Keratinocyte (primary cell): Measurements from ENCODE around the gene KIAA0408. TPM values are rescaled to one million over a fixed set of nuclear protein-coding genes. Genes with fewer than 3 reads are reported as not detected.

Experiments
- DNase-seq: peaks from one replicate; pipeline ENCODE4 v3.0.0-alpha.2; 2011; ENCODE audit warnings: low read depth, missing footprints, low spot score
- FAIRE-seq: peaks from 2 replicates; lab custom pipeline; 2011; peaks lifted over from hg19 to GRCh38; lab: Jason Lieb, UNC
- H2AFZ ChIP-seq: 2 replicates; pipeline ENCODE4 v1.6.0; 2012; ENCODE audit warnings: low read length, control low read depth, inconsistent platforms; ENCODE audit not compliant: control insufficient read depth
- H3K27ac ChIP-seq: 2 replicates; pipeline ENCODE4 v1.5.1; 2011; ENCODE audit warnings: low read length; ENCODE audit not compliant: control insufficient read depth, insufficient read depth
- H3K27me3 ChIP-seq: 3 replicates; pipeline ENCODE4 v1.6.0; 2011; ENCODE audit warnings: low read length; ENCODE audit not compliant: control insufficient read depth, insufficient read depth; ENCODE audit errors: extremely low read depth
- H3K36me3 ChIP-seq, 2 experiments: 2 replicates in 1 of 2; 3 replicates in 1 of 2; pipeline ENCODE4 v1.5.1; 2011; ENCODE audit warnings: low read length in 2 of 2, mild to moderate bottlenecking in 1 of 2; ENCODE audit not compliant: control insufficient read depth in 2 of 2, insufficient read depth in 2 of 2; ENCODE audit errors: extremely low read depth in 1 of 2
- H3K4me1 ChIP-seq: 3 replicates; pipeline ENCODE4 v1.5.1; 2011; ENCODE audit warnings: low read length; ENCODE audit not compliant: control insufficient read depth, insufficient read depth; ENCODE audit errors: extremely low read depth
- H3K4me2 ChIP-seq: 3 replicates; pipeline ENCODE4 v1.6.0; 2011; ENCODE audit warnings: low read depth, low read length; ENCODE audit not compliant: control insufficient read depth, insufficient read depth; ENCODE audit errors: extremely low read depth
- H3K4me3 ChIP-seq, 3 experiments: fragments of 200-600 bp in 1 of 3; sonication (generic) in 1 of 3; 2 replicates in 2 of 3; 3 replicates in 1 of 3; pipeline ENCODE4 v1.5.1; 2011 to 2016; ENCODE audit warnings: low read length in 3 of 3, mild to moderate bottlenecking in 3 of 3, control low read depth in 2 of 3, inconsistent platforms in 1 of 3, low read depth in 1 of 3, mixed read lengths in 1 of 3, mixed run types in 1 of 3, moderate library complexity in 1 of 3; ENCODE audit not compliant: control insufficient read depth in 2 of 3, insufficient read depth in 2 of 3; ENCODE audit errors: extremely low read depth in 1 of 3
- H3K79me2 ChIP-seq: 2 replicates; pipeline ENCODE4 v1.6.0; 2012; ENCODE audit warnings: low read length; ENCODE audit not compliant: control insufficient read depth, insufficient read depth
- H3K9ac ChIP-seq: 3 replicates; pipeline ENCODE4 v1.6.0; 2011; ENCODE audit warnings: low read length; ENCODE audit not compliant: control insufficient read depth, insufficient read depth; ENCODE audit errors: extremely low read depth
- H3K9me1 ChIP-seq: 3 replicates; pipeline ENCODE4 v1.6.0; 2011; ENCODE audit warnings: low read length; ENCODE audit not compliant: control insufficient read depth, insufficient read depth; ENCODE audit errors: extremely low read depth
- H3K9me3 ChIP-seq: 2 replicates; pipeline ENCODE4 v1.5.1; 2012; ENCODE audit warnings: low read depth, low read length; ENCODE audit not compliant: control insufficient read depth
- H4K20me1 ChIP-seq: 3 replicates; pipeline ENCODE4 v1.6.0; 2011; ENCODE audit warnings: low read length; ENCODE audit not compliant: control insufficient read depth, insufficient read depth; ENCODE audit errors: extremely low read depth
- EZH2 ChIP-seq: IDR thresholded peaks from one replicate; pipeline ENCODE4 v1.6.1; 2012; ENCODE audit warnings: inconsistent platforms, mild to moderate bottlenecking, low read length, moderate library complexity
- dilution Hi-C: fragments of 300-500 bp; cut with MboI; formaldehyde crosslinking; loops from one replicate; pipeline ENCODE4 v1.7.0; 2020; ENCODE audit warnings: low sequenced_read_pairs; ENCODE audit not compliant: extremely low pct_ligation_motif_present
- polyA plus RNA-seq, 5 experiments: library from polyadenylated mRNA; depleted of rRNA in 3 of 5; stranded (reverse) in 3 of 5; stranded (forward) in 1 of 5; unstranded in 1 of 5; fragments of >200 nt; gene quantifications; 1 replicate in 1 of 5; 2 replicates in 3 of 5; 3 replicates in 1 of 5; pipeline versions ENCODE4 v1.2.1 to v1.2.3, GENCODE V29; 2011 to 2012; ENCODE audit warnings: missing spikeins in 2 of 5, low read depth in 1 of 5, low replicate concordance in 1 of 5
- TF ChIP-seq, protein P1 (sequence below), 3 experiments: IDR thresholded peaks in 1 of 3; conservative IDR thresholded peaks in 1 of 3; optimal IDR thresholded peaks in 1 of 3; 2 replicates in 2 of 3; 3 replicates in 1 of 3; pipeline versions ENCODE3 to v1.5.1; 2011; ENCODE audit warnings: low read length in 3 of 3, mild to moderate bottlenecking in 3 of 3, moderate library complexity in 2 of 3, control low read depth in 1 of 3, inconsistent platforms in 1 of 3; ENCODE audit not compliant: insufficient read depth in 2 of 3; ENCODE audit errors: extremely low read depth in 1 of 3

The KIAA0408 gene
- polyA plus RNA-seq, 1 donor (not counting 4 experiments of a cell fraction or from before 2014, with no cell fraction given), result 0.12 TPM

DNA sequence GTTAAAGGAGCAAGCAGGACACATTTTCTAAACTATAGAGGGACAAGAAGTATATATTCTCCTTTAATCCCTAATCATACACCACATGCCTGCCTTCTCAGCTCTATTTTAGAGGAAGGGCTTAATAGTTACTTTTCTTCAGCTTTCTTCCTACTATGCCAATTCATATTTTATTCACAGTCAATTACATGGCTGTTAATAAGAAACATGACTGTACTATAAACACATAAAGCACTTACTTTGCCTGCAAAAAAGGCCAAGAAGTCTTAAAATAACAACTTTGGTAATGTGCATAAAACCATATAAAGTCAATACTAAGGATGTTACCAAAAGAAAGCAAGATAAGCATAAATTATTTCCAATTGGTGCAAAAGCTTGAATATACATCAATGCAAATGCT is 6.4 kb downstream of the KIAA0408 start:
- H3K4me2 ChIP-seq, result no peak overlapping the region
- no peaks in the 10 kb centered on the region for H3K4me1 ChIP-seq
- H3K9me3 ChIP-seq, result no peaks in the 10 kb centered on the region
- H3K4me3 ChIP-seq, result no peak overlapping the region
- H3K9me1 ChIP-seq, result no peaks in the 10 kb centered on the region
- no peak for DNase-seq
- no peak overlapping the region for H3K27ac ChIP-seq
- H4K20me1 ChIP-seq, result no peaks in the 10 kb centered on the region
- TF ChIP-seq, protein P1, sequence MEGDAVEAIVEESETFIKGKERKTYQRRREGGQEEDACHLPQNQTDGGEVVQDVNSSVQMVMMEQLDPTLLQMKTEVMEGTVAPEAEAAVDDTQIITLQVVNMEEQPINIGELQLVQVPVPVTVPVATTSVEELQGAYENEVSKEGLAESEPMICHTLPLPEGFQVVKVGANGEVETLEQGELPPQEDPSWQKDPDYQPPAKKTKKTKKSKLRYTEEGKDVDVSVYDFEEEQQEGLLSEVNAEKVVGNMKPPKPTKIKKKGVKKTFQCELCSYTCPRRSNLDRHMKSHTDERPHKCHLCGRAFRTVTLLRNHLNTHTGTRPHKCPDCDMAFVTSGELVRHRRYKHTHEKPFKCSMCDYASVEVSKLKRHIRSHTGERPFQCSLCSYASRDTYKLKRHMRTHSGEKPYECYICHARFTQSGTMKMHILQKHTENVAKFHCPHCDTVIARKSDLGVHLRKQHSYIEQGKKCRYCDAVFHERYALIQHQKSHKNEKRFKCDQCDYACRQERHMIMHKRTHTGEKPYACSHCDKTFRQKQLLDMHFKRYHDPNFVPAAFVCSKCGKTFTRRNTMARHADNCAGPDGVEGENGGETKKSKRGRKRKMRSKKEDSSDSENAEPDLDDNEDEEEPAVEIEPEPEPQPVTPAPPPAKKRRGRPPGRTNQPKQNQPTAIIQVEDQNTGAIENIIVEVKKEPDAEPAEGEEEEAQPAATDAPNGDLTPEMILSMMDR (optimal IDR thresholded peaks at IDR 0.05 in 1 of 3, IDR thresholded peaks at IDR 0.05 in 1 of 3, conservative IDR thresholded peaks at IDR 0.05 in 1 of 3; ENCODE audit: extremely low read depth in 1 of 3, insufficient read depth in 2 of 3, low read length in 3 of 3), result no peak
- no peak for TF ChIP-seq EZH2
- FAIRE-seq, result no peak
- no peak overlapping the region for H3K9ac ChIP-seq
- no peaks in the 10 kb centered on the region for H3K36me3 ChIP-seq
- no peak overlapping the region for H2AFZ ChIP-seq
- no peaks in the 10 kb centered on the region for H3K79me2 ChIP-seq
- dilution Hi-C loops, result no loop called here
- no peaks in the 10 kb centered on the region for H3K27me3 ChIP-seq

DNA sequence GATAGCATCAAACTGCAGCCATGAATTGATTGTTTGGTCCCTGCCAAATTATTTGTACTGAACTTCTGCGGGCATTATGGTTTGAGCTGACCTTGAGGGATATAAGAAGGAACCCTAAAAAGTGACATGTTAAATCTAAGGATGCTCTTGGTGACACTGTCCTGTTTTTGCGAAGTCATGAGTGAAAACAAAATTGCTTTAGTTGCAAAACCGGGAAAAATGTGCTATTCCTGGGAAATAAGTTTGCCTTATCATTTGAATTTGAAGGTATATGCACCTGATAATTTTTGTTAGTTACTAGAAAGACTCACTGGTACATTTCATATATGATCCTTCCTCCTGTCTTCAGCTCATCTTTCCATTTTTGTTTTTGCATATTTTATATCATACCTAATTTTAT is 7.8 kb downstream of the KIAA0408 start:
- dilution Hi-C loops, result no loop called here

More for the DNA sequence above, 7.8 kb downstream of the KIAA0408 start:
- Histone ChIP-seq H3K27me3 (no peaks in the 10 kb centered on the region), H2AFZ (no peak overlapping the region), H3K9ac (no peak overlapping the region), H3K4me2 (no peak overlapping the region), H3K9me1 (no peaks in the 10 kb centered on the region), H3K4me3 (no peak overlapping the region), H3K27ac (no peak overlapping the region), H3K36me3 (no peaks in the 10 kb centered on the region), H3K9me3 (no peaks in the 10 kb centered on the region), H3K4me1 (no peaks in the 10 kb centered on the region), H4K20me1 (no peaks in the 10 kb centered on the region), H3K79me2 (no peaks in the 10 kb centered on the region)
- no peak for TF ChIP-seq EZH2
- TF ChIP-seq, protein P1 (optimal IDR thresholded peaks at IDR 0.05 in 1 of 3, IDR thresholded peaks at IDR 0.05 in 1 of 3, conservative IDR thresholded peaks at IDR 0.05 in 1 of 3; ENCODE audit: extremely low read depth in 1 of 3, insufficient read depth in 2 of 3, low read length in 3 of 3), result no peak
- DNase-seq (no peak), FAIRE-seq (no peak)
